Measurements from ENCODE around the gene ANK2.

DNA sequence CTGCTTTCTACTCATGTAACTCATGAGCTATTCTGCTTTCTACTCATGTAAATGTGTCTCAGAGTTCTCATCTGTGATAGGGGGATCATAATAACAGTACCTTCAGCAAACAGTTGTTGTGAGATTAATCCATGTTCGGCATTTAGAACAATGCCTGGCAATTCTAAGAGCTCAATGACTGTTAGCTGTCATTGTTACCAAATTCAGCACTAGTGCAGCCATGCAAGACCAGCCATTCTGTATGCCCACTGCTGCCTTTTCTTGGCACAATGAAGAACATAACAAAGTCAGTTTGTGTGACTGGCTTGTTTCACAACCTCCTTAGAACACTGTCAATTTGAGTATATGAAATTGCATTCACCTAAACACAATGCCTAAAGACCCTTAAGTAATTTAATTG is 163.2 kb downstream of the ANK2 start:
- TF ChIP-seq, protein P1, sequence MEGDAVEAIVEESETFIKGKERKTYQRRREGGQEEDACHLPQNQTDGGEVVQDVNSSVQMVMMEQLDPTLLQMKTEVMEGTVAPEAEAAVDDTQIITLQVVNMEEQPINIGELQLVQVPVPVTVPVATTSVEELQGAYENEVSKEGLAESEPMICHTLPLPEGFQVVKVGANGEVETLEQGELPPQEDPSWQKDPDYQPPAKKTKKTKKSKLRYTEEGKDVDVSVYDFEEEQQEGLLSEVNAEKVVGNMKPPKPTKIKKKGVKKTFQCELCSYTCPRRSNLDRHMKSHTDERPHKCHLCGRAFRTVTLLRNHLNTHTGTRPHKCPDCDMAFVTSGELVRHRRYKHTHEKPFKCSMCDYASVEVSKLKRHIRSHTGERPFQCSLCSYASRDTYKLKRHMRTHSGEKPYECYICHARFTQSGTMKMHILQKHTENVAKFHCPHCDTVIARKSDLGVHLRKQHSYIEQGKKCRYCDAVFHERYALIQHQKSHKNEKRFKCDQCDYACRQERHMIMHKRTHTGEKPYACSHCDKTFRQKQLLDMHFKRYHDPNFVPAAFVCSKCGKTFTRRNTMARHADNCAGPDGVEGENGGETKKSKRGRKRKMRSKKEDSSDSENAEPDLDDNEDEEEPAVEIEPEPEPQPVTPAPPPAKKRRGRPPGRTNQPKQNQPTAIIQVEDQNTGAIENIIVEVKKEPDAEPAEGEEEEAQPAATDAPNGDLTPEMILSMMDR (IDR thresholded peaks at IDR 0.05; ENCODE audit: insufficient read depth, low read length, poor library complexity, severe bottlenecking), result no peak
- no peak for TF ChIP-seq EZH2phosphoT487 (conservative IDR thresholded peaks at IDR 0.05; ENCODE audit: low read length)

Data from SU-DHL-6 (cell line).